B cell (primary cell): ENCODE data around the gene CTNNA2.

Experiments
- CTCF ChIP-seq: fragments of 200-600 bp; IDR thresholded peaks from one replicate; pipeline ENCODE4 v1.8.0; 2022; ENCODE audit warnings: antibody characterized with exemption, mild to moderate bottlenecking
- EZH2 ChIP-seq: IDR thresholded peaks from 2 replicates; pipeline ENCODE4 v1.6.1; 2012; ENCODE audit warnings: borderline replicate concordance, low read depth, mild to moderate bottlenecking, moderate library complexity, low read length; ENCODE audit not compliant: insufficient read depth, poor library complexity, severe bottlenecking

GRCh38 chr2:80153151-80153550, 640.3 kb downstream of the CTNNA2 start:
- TF ChIP-seq EZH2 (no peak), CTCF (no peak)
